ENCODE measurements around the gene FBRSL1. TPM values are rescaled to one million over a fixed set of nuclear protein-coding genes. Genes with fewer than 3 reads are reported as not detected.

The FBRSL1 gene
- total and polyA plus RNA-seq, 2 donors (not counting 3 experiments of a cell fraction or from before 2014, with no cell fraction given), result 19.3 to 79.8 TPM

DNA sequence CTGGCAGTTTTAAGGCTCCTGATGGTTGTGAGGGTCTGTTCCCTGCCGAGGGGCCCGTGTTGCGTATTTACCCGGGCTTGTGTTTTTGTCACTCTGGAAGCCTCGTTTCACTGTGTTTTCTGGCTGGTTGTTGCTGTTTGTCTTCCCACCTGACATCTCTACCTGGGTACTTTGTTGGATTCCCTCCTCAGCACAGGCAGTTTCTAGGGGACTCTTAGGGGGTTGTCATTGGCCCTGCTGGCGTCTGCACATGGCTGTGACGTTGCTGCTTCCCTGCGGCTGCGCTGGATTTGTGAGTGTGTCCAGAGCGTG is 6.4 kb downstream of the FBRSL1 start:
- FAIRE-seq, result no peak
- dilution Hi-C loops (cut with MboI; ENCODE audit: extremely low pct_ligation_motif_present, low sequenced_read_pairs) (no loop called here), intact Hi-C loops (cut with micrococcal nuclease) (no loop called here)
- Histone ChIP-seq H3K79me2 (ENCODE audit: control insufficient read depth, insufficient read depth, low read length) (peaks cover 71% of the 10 kb centered on the region), H4K20me1 (replicated peaks; ENCODE audit: control insufficient read depth, extremely low read depth, insufficient read depth, low read length) (peaks cover under 1% of the 10 kb centered on the region), H3K9ac (replicated peaks; ENCODE audit: extremely low read depth, insufficient read depth, low read length) (no peak overlapping the region), H3K9me3 (replicated peaks; ENCODE audit: control insufficient read depth, insufficient read depth, low read length) (no peaks in the 10 kb centered on the region), H3K9me1 (replicated peaks; ENCODE audit: control insufficient read depth, extremely low read depth, insufficient read depth, low read length) (no peaks in the 10 kb centered on the region), H3K27me3 (ENCODE audit: control insufficient read depth in 2 of 2, insufficient read depth in 2 of 2, low read length in 2 of 2) (no peaks in the 10 kb centered on the region), H3K4me1 (ENCODE audit: control insufficient read depth, extremely low read depth, insufficient read depth, low read length) (peaks cover 5% of the 10 kb centered on the region), H3K4me3 (replicated peaks in 1 of 3; ENCODE audit: insufficient read depth in 1 of 3, low read depth in 1 of 3, low read length in 3 of 3) (no peak overlapping the region), H3K4me2 (ENCODE audit: insufficient read depth, low read length) (no peak overlapping the region), H3K36me3 (ENCODE audit: control insufficient read depth in 2 of 2, extremely low read depth in 1 of 2, insufficient read depth in 2 of 2, low read length in 2 of 2) (no peaks in the 10 kb centered on the region), H2AFZ (ENCODE audit: low read depth, low read length) (no peak overlapping the region), H3K27ac (ENCODE audit: insufficient read depth, low read depth, low read length) (no peak overlapping the region)
- DNase-seq (ENCODE audit: low read depth, low spot score), result no peak
- POLR2A ChIA-PET, result no interaction called here
- TF ChIP-seq, protein P1, sequence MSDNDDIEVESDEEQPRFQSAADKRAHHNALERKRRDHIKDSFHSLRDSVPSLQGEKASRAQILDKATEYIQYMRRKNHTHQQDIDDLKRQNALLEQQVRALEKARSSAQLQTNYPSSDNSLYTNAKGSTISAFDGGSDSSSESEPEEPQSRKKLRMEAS (IDR thresholded peaks at IDR 0.05; ENCODE audit: insufficient read depth, insufficient read length), result no peak
- TF ChIP-seq JUN (IDR thresholded peaks at IDR 0.05; ENCODE audit: borderline replicate concordance, insufficient read depth, insufficient read length, low read depth) (no peak), POLR2A (IDR thresholded peaks at IDR 0.05; ENCODE audit: low read depth, low read length) (no peak), POLR2AphosphoS5 (IDR thresholded peaks at IDR 0.05; ENCODE audit: insufficient read depth, low read depth, low read length) (no peak), EZH2 (IDR thresholded peaks at IDR 0.05; ENCODE audit: borderline replicate concordance, low read depth, low read length, severe bottlenecking) (no peak), GATA2 (IDR thresholded peaks at IDR 0.05; ENCODE audit: insufficient read depth, insufficient read length, low read depth, low read length) (no peak)
- TF ChIP-seq, protein P2, sequence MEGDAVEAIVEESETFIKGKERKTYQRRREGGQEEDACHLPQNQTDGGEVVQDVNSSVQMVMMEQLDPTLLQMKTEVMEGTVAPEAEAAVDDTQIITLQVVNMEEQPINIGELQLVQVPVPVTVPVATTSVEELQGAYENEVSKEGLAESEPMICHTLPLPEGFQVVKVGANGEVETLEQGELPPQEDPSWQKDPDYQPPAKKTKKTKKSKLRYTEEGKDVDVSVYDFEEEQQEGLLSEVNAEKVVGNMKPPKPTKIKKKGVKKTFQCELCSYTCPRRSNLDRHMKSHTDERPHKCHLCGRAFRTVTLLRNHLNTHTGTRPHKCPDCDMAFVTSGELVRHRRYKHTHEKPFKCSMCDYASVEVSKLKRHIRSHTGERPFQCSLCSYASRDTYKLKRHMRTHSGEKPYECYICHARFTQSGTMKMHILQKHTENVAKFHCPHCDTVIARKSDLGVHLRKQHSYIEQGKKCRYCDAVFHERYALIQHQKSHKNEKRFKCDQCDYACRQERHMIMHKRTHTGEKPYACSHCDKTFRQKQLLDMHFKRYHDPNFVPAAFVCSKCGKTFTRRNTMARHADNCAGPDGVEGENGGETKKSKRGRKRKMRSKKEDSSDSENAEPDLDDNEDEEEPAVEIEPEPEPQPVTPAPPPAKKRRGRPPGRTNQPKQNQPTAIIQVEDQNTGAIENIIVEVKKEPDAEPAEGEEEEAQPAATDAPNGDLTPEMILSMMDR (IDR thresholded peaks at IDR 0.05; ENCODE audit: extremely low read depth in 1 of 2, insufficient read depth in 1 of 2, low read depth in 1 of 2, low read length in 2 of 2), result no peak
- no TSS peak for BruUV-seq (replicated peaks)
- CTCF ChIA-PET, result no interaction called here
